ENCODE measurements around the gene REC8. TPM values are rescaled to one million over a fixed set of nuclear protein-coding genes. Genes with fewer than 3 reads are reported as not detected.
A peak's percentile ranks its signal among the peaks of the same experiment; 100 is the strongest.

Gene REC8
- total and polyA plus RNA-seq, 2 of the 13 experiments (the other 11 are each of a cell fraction or from before 2014, with no cell fraction given) = 3.4 to 14.7 TPM

- TF ChIP-seq ZNF687 (CRISPR knock-in tag; IDR thresholded peaks at IDR 0.05) (peak; percentile 98), ATF6 (CRISPR knock-in tag; conservative IDR thresholded peaks at IDR 0.05) (peak; percentile 97; the same call in 1 of the 2 replicates), BCL3 (CRISPR knock-in tag; IDR thresholded peaks at IDR 0.05) (no peak), IKZF4 (CRISPR knock-in tag; IDR thresholded peaks at IDR 0.05; ENCODE audit: borderline replicate concordance, low read depth, not compliant biosample characterization) (no peak), GZF1 (CRISPR knock-in tag; IDR thresholded peaks at IDR 0.05) (no peak; the same call in 1 of the 2 replicates), ZNF547 (CRISPR knock-in tag; IDR thresholded peaks at IDR 0.05) (no peak), MTF1 (CRISPR knock-in tag; IDR thresholded peaks at IDR 0.05) (peak; percentile 84; the same call in 1 of the 2 replicates), REPIN1 (CRISPR knock-in tag; IDR thresholded peaks at IDR 0.05; ENCODE audit: borderline replicate concordance, low read depth) (peak; percentile 100), ZNF275 (CRISPR knock-in tag; IDR thresholded peaks at IDR 0.05; ENCODE audit: borderline replicate concordance) (peak; percentile 97), EZH2 (conservative IDR thresholded peaks at IDR 0.05; ENCODE audit: low read depth, low read length) (no peak), FOXO4 (CRISPR knock-in tag; conservative IDR thresholded peaks at IDR 0.05) (no peak), ZNF430 (CRISPR knock-in tag; IDR thresholded peaks at IDR 0.05) (peak; percentile 98), SIX4 (CRISPR knock-in tag; IDR thresholded peaks at IDR 0.05) (peak; percentile 95), ZNF350 (CRISPR knock-in tag; IDR thresholded peaks at IDR 0.05; ENCODE audit: borderline replicate concordance, low read depth) (peak; percentile 100), ZNF552 (CRISPR knock-in tag; IDR thresholded peaks at IDR 0.05; ENCODE audit: borderline replicate concordance) (peak; percentile 88; the same call in 1 of the 2 replicates), HOXA5 (CRISPR knock-in tag; IDR thresholded peaks at IDR 0.05) (peak; percentile 99)
Measured at GRCh38 chr14:24215495-24216344, 43.8 kb downstream of the REC8 start, which contains the start of gene MDP1 (continued).

Measured in HepG2 (cell line).